ENCODE measurements around the gene HDLBP. TPM values are rescaled to one million over a fixed set of nuclear protein-coding genes. Genes with fewer than 3 reads are reported as not detected.
"Not testable (repeated sequence)": the region's sequence is repeated elsewhere in the genome, so short reads cannot be mapped to it uniquely, and the experiment has no call there.

HDLBP gene
- total RNA-seq, 1 donor from 2014 or later = 240 TPM

GRCh38 chr2:241334813-241335212 lies 19.3 kb upstream of the HDLBP start:
- intact Hi-C loops (cut with micrococcal nuclease) = no loop called here

GRCh38 chr2:241330616-241330981 lies 15.1 kb upstream of the HDLBP start:
- intact Hi-C loops (cut with micrococcal nuclease) = no loop called here

GRCh38 chr2:241329669-241330615 lies 14.5 kb upstream of the HDLBP start:
- intact Hi-C loops (cut with micrococcal nuclease) = no loop called here

DNA sequence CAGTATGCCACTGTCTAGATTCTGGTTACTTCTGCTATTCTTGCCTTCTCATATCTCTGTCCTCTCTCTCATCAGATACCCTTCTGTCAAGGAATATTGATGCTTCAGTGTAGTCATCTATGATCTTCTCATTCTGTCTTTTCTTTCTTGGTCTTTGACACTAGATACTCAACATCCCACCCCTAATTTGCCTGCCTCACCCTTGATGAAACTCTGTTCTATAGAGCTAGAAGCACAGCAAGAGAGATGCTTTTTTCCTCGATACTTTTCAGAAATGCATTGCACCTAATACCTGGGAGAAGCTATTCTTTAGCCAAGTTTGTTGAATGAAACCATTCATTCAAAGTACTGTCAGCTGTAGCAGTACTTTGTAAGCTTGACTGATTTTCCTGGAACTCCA lies 9.8 kb upstream of the HDLBP start:
- intact Hi-C loops (cut with micrococcal nuclease) = no loop called here

- intact Hi-C loops (cut with micrococcal nuclease) = no loop called here
These were observed 9.3 kb upstream of the HDLBP start for GRCh38 chr2:241324775-241325174.

- intact Hi-C loops (cut with micrococcal nuclease) = no loop called here
These were observed 8.3 kb upstream of the HDLBP start for GRCh38 chr2:241323778-241324177.

- intact Hi-C loops (cut with micrococcal nuclease) = no loop called here
These were observed 6.4 kb upstream of the HDLBP start for GRCh38 chr2:241321886-241322285.

- intact Hi-C loops (cut with micrococcal nuclease) = no loop called here
These were observed 5.6 kb upstream of the HDLBP start for GRCh38 chr2:241321033-241321432.

DNA sequence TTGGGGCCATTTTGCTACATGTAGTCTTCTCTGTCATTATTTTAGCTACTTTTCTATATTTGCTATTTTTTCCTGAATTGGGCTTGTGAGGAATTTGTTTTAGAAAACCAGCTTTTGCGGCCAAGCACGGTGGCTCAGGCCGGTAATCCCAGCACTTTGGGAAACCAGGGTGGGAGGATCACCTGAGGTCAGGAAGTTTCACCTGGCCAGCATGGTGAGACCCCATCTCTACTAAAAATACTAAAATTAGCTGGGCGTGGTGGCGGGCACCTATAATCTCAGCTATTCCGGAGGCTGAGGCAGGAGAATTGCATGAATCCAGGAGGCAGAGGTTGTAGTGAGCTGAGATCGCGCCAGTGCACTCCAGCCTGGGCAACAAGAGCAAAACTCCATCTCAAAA lies 4.9 kb upstream of the HDLBP start:
- intact Hi-C loops (cut with micrococcal nuclease) = no loop called here

DNA sequence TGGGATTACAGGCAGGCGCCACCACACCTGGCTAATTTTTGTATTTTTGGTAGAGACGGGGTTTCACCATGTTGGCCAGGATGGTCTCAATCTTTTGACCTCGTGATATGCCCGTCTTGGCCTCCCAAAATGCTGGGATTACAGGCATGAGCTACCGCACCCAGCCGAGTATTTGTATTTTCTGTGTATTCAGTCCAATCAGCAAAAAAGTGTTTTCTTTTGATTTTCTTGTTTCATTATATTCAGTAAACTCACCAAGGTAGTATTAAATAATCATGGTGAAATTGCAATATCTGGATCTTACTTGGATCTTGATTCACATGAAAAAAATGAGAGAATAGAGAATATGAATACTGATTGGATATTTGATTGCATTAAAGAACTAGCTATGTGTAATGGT lies 3.4 kb upstream of the HDLBP start:
- intact Hi-C loops (cut with micrococcal nuclease) = not testable (repeated sequence)

DNA sequence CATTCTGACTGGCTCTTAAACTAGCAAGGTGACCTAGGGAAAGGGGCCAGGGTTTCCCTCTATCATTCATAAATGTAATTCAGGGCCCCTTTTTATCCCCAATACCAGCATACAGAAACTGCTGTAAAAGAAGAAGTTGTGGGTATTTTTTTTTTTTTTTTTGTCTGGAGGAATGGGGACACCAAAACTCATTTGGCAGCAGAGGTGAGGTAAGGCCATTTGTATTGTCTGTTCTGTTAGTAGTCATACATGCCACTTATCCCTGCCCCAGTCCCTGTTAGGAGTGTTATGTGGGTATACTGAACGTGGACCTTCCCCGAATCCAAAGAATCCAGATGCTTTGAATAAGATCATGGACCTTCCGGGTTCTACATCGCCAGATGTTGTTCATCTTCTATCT lies 1.9 kb upstream of the HDLBP start:
- intact Hi-C loops (cut with micrococcal nuclease) = loop anchor here (2.0 kb wide), 1 partner anchor 485 kb away; no protein-coding TSS in a partner anchor

GRCh38 chr2:241316825-241317224 lies 1.4 kb upstream of the HDLBP start:
- intact Hi-C loops (cut with micrococcal nuclease) = loop anchor here (2.0 kb wide), 1 partner anchor 484 kb away; no protein-coding TSS in a partner anchor

DNA sequence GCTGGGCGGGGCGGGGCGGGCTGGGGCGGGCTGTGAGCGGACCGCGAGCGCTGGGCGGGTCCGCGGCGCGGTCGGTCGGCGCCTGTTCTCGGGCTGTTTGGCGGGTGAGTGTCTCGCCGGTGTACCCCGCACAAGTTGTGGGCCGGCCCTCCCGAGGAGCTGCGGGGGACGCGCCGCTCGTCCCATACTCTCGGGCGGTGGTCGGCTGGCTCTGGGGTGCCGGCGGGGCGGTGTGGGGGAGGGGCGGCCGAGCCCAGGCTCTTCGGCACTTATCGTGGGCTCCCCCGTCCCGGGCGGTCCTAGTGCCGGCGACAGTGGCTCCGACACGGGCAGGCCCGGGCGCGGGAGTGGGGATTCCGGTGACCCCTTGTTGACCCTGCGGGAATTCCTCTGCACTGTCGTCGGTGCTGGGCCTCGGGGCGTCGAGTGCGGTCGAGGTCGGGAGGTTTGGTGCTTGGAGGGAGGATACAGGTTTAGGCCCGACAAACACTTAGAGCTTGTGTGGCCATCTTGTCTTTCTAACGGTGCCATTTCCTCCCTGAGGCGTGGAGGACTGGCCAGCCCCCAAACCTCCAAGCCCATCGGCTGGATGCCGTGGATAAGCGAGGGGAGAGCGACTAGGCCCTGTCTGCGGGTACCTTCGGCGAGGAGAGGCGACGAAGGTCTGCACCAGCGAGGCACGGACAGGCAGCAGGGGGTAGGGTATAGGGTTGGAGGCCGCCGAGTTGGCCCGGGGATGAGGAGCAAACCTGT lies 583 bp upstream of the HDLBP start, which contains the start of gene SEPTIN2:
TSS of gene SEPTIN2 (plus strand) at position 47 of the 753 bp plus-strand sequence. CDS start 8,308 bp downstream, outside the sequence.
- intact Hi-C loops (cut with micrococcal nuclease) = loop anchor here (1.0 to 2.0 kb wide), 10 partner anchors 40 to 750 kb away; partner anchors contain the start of genes D2HGDH, DTYMK, FARP2 and ING5

DNA sequence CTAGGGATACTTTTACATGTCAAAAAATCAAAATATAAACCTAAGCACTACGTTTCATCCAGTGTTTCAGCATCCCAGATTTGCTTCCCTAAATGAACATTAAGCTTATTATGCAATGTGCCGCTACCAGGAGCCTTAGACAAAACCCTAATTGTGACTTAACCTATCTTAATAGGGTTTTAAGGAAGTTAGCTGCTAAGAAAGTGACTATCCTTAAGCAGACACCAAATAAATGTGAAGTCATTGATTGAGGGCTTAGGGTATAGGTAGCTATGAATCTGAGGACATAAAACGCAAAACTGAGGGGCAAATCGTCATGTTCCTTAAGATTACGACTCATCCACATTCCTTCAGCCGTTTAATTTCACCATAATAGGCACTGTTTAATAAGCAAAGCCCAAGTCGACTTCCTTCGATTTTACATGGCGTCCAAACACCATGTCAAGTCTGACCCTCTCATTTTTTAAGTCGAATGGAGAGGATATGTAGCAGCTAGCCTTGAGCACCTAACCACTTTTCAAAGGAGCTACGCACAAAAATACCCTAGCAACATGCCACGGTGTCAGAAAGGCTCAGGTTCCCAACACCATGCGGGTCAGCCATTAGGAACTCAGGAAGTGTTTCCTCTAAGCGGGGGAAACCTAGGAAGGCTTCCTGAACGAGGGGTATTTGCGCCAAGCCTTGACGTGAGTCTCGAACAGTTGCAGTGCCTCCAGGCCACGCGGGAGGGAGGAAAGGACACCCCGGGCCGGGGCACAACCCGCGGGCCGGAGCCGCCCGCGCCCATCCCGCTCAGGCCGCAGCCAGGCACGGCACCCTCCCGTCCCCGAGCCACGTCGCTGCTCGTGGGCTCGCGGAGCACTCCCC lies 1.0 kb downstream of the HDLBP start:
- intact Hi-C loops (cut with micrococcal nuclease) = loop anchor here (1.0 to 2.0 kb wide), 9 partner anchors 42 to 748 kb away; partner anchors contain the start of genes D2HGDH, DTYMK, FARP2 and ING5

DNA sequence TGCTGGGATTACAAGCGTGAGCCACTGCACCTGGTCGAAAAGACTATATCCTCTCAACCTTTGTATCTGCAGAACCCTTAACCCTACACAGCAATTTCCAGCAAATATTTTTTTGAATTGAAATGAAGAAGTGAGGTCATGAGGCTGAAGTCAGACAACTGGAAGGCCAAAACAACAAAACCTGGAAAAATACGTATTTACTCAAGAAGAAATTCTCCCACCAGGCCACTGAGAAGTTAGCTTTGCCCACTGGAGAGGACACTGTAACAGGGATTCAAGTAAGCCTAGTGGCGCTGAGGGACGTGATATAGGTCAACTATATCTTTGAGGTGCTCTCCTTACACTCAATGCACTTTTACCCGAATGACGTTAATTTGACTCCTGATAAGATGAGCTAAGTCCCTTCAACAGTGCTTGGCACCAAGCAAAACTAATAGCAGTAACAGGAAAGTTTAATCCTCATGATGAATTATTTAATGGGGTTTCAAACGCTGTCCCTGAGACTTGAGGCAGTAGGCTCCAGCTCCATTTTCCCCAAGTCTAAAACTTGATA lies 1.9 kb downstream of the HDLBP start:
- intact Hi-C loops (cut with micrococcal nuclease) = loop anchor here (2.0 kb wide), 2 partner anchors 41 to 211 kb away; partner anchors contain the start of gene MTERF4

- intact Hi-C loops (cut with micrococcal nuclease) = no loop called here
These were observed 3.4 kb downstream of the HDLBP start for GRCh38 chr2:241312082-241312481.

DNA sequence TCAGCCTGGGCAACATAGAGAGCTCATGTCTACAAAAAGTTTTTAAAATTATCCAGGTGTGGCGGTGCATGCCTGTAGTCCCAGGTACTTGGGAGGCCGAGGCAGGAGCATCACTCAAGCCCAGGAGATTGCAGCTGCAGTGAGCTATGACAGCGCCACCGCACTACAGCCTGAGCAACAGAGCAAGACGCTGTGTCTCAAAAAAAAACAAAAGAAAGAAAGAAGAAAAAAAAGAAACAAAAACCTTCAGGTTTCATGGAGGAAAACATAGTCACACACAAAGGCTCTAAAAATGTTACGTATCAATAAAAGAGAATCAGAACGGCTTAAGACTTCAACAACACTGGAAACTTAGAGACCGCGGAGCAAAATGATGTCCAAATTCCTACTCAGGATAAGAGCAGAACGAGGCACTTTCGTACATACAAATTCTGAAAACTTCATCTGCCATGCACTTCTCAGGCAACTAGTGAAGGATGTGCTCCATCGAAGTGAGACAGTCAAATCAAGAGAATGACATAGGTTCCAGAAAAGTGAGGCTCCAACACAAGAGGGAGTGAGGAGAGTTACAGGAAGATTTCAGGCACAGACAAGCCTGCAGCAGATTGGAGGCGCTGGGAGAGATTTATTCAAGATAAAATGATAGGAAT lies 4.4 kb downstream of the HDLBP start:
- intact Hi-C loops (cut with micrococcal nuclease) = no loop called here

GRCh38 chr2:241309684-241310117 lies 5.8 kb downstream of the HDLBP start:
- intact Hi-C loops (cut with micrococcal nuclease) = no loop called here

GRCh38 chr2:241308832-241309500 lies 6.5 kb downstream of the HDLBP start:
- intact Hi-C loops (cut with micrococcal nuclease) = no loop called here

All from T-helper 2 cell treated with Interferon-gamma antibody and Interleukin-4, amounts not matched to agents 100 ng/mL and 5 ng/mL, for 36 hours (primary cell).